HG02798 (cell line): ENCODE results near the gene MDM1.

Source experiments
- ATAC-seq: cut with Tn5 transposase; IDR thresholded peaks from one replicate; pipeline ENCODE4 v1.9.1; 2021; ENCODE audit warnings: mild to moderate bottlenecking; ENCODE audit not compliant: unreplicated experiment, poor library complexity

Gene MDM1

GRCh38 chr12:68245180-68246021 lies 86.8 kb downstream of the MDM1 start:
- no peak for ATAC-seq
